BE2C (cell line): ENCODE measurements around the gene OXA1L.
"Not testable (repeated sequence)": the region's sequence is repeated elsewhere in the genome, so short reads cannot be mapped to it uniquely, and the experiment has no call there.

Source experiments
- DNase-seq: peaks from one replicate; pipeline ENCODE4 v3.0.0-alpha.2; 2020
- H3K27me3 ChIP-seq: fragments of 250-450 bp; sonication (Bioruptor Pico); 2 replicates; pipeline ENCODE4 v1.5.1; 2020; ENCODE audit warnings: mild to moderate bottlenecking
- H3K36me3 ChIP-seq: fragments of 250-450 bp; sonication (Bioruptor Pico); 2 replicates; pipeline ENCODE4 v1.5.1; 2020; ENCODE audit warnings: mild to moderate bottlenecking
- H3K4me1 ChIP-seq: fragments of 250-450 bp; sonication (Bioruptor Pico); 2 replicates; pipeline ENCODE4 v1.5.1; 2020
- H3K4me3 ChIP-seq: 2 replicates; pipeline ENCODE4 v1.5.1; 2011; ENCODE audit warnings: low read depth, low read length
- H3K9me3 ChIP-seq: fragments of 250-450 bp; sonication (Bioruptor Pico); 2 replicates; pipeline ENCODE4 v1.5.1; 2020
- TF ChIP-seq, protein P1 (sequence below): IDR thresholded peaks from 2 replicates; pipeline ENCODE4 v1.5.1; 2012; ENCODE audit warnings: mild to moderate bottlenecking, low read depth, low read length

OXA1L gene

DNA sequence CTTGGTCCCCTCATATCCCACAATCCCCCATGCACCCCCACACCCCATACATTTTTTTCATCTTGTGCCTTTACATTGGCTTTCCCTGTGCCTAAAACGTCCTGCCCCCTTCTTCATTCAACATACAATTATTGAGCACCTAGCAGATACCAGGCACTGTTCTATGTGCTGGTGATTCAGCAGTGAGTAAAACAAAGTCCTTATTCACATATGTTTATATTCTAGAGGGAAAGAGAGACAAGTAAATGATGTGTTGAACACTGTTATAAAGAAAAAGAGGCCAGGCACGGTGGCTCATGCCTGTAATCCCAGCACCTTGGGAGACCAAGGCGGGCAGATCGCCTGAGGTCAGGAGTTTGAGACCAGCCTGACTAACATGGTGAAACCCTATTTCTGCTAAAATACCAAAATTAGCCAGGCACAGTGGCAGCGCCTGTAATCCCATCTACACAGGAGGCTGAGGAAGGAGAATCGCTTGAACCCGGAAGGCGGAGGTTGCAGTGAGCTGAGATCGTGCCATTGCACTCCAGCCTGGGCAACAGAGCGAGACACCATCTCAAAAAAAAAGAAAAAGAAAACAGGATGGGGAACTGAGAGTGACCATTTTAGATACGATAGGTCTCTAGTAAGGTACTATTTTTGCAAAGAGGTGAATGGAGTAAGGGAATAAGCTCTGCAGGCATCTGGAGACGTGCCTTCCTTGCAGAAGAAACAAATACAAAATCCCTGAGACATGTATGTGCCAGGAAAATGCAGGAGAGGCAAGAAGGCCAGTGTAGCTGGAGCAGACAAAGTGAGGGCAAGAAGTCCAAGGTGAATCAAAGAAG, 36.6 kb downstream of the OXA1L start:
- Histone ChIP-seq H3K4me1 (no peaks in the 10 kb centered on the region), H3K36me3 (no peaks in the 10 kb centered on the region), H3K9me3 (no peaks in the 10 kb centered on the region), H3K27me3 (peaks cover 59% of the 10 kb centered on the region), H3K4me3 (no peak overlapping the region)
- no peak for DNase-seq
- TF ChIP-seq, protein P1, sequence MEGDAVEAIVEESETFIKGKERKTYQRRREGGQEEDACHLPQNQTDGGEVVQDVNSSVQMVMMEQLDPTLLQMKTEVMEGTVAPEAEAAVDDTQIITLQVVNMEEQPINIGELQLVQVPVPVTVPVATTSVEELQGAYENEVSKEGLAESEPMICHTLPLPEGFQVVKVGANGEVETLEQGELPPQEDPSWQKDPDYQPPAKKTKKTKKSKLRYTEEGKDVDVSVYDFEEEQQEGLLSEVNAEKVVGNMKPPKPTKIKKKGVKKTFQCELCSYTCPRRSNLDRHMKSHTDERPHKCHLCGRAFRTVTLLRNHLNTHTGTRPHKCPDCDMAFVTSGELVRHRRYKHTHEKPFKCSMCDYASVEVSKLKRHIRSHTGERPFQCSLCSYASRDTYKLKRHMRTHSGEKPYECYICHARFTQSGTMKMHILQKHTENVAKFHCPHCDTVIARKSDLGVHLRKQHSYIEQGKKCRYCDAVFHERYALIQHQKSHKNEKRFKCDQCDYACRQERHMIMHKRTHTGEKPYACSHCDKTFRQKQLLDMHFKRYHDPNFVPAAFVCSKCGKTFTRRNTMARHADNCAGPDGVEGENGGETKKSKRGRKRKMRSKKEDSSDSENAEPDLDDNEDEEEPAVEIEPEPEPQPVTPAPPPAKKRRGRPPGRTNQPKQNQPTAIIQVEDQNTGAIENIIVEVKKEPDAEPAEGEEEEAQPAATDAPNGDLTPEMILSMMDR = no peak

DNA sequence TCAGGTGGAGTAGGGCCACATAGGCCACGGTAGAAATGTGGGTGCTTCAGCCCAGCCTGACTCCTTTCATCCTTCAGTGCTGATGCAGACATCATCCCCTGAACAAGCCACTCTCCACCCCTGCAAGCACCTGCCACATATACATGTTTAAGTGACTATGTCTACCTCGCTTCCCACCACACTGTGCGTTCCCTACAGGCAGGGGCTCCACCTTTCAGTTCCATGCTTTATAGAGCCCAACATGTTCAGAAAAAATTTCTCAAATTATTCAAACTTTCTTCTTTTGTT, 37.1 kb downstream of the OXA1L start:
- no peaks in the 10 kb centered on the region for H3K9me3 ChIP-seq
- H3K4me1 ChIP-seq = no peaks in the 10 kb centered on the region
- peaks cover 57% of the 10 kb centered on the region for H3K27me3 ChIP-seq
- TF ChIP-seq, protein P1 = no peak
- no peaks in the 10 kb centered on the region for H3K36me3 ChIP-seq
- no peak overlapping the region for H3K4me3 ChIP-seq
- DNase-seq = no peak

DNA sequence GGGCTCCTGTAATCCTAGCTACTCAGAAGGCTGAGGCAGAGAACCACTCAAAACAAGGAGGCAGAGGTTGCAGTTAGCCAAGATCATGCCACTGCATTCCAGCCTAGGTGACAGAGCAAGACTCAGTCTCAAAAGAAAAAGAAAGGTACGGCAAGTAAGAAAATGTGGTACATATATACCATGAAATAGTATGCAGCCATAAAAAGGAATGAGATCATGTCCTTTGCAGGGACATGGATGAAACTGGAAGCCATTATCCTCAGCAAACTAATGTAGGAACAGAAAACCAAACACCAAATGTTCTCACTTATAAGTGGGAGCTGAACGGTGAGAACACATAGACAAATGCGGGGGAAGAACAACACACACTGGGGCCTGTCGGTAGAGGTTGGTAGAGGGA, 38.7 kb downstream of the OXA1L start:
- not testable (repeated sequence) for H3K4me1 ChIP-seq, H3K36me3 ChIP-seq, H3K4me3 ChIP-seq, H3K9me3 ChIP-seq, DNase-seq
- peaks cover 46% of the 10 kb centered on the region for H3K27me3 ChIP-seq

DNA sequence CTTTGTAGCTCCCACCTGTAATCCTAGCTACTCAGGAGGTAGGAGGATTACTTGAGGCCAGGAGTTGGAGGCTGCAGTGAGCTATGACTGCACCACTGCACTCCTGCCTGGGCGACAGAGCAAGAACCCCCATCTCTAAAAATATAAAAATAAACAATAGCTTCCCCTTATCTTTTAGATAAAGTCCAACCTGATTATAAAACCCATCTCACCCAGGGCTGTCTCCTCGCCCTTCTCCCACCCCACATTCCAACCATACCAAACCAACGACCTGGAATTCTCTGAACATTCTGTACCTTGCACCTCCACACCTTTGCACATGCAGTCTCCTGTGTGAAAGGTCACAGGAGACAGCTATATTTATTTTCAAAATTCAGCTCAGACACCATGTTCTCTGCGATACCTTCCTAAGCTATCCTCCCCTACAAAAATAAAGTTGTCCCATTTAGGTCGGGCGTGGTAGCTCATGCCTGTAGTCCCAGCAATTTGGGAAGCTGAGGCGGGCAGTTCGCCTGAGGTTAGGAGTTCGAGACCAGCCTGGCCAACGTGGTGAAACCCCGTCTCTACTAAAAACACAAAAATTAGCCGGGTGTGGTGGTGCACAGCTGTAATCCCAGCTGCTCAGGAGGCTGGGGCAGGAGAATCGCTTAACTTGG, 41.1 kb downstream of the OXA1L start:
- DNase-seq = no peak
- TF ChIP-seq, protein P1 = no peak
- Histone ChIP-seq H3K36me3 (no peaks in the 10 kb centered on the region), H3K4me3 (no peak overlapping the region), H3K9me3 (no peaks in the 10 kb centered on the region), H3K4me1 (no peaks in the 10 kb centered on the region), H3K27me3 (peaks cover 27% of the 10 kb centered on the region)

DNA sequence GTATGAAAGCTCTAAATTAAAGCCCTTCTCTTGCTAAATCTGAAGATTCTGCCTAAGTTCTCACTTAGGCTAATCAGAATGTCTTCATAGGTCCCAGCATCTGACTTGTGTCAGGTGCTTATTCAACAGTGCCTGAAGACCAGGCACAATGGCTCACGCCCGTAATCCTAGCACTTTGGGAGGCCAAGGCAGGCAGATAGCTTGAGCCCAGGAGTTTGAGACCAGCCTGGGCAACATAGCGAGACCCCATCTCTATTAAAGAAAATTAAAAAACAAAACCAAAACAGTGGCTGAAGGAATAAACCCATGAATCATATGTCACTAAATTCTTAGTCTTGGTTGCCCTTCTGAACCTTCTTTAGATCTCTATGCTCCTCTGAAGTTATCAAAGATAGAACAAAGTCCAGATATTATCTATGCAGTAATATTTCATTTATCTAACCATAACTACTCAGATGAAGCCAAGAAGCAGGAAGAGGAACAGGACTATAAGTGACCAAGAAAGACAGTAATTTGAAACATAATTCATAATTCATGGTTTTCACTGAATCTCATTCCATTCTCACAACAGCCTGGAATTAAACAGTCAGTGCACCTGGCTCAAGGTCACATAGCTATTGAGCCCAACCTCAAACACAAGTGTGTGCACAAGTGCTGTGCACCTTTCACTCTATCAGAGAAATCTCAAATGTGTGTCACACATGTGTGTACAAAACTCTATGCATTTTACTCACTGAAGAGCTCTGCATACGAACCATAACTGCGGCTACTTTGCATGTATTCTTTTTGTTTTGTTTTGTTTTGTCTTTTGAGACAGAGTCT, 42.1 kb downstream of the OXA1L start:
- Histone ChIP-seq H3K4me3 (no peak overlapping the region), H3K36me3 (no peaks in the 10 kb centered on the region)

DNA sequence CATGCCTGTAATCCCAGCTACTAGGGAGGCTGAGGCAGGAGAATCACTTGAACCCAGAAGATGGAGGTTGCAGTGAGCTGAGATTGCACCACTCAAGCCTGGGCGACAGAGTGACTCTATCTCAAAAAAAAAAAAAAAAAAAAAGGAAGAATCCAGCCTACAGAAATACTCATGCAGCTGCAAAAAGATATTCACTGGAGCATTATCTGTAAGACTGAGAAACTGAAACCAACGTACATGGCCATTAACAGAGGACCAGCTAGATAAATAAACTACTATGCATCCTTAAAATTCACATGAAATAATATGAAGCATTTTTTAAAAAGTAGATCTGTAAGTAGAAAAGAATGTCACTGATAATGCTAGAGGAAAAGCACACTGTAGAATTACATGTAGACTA, 45.2 kb downstream of the OXA1L start:
- no peaks in the 10 kb centered on the region for H3K36me3 ChIP-seq
- H3K4me1 ChIP-seq = no peaks in the 10 kb centered on the region
- no peak overlapping the region for H3K4me3 ChIP-seq
- TF ChIP-seq, protein P1 = no peak
- DNase-seq = no peak
- H3K27me3 ChIP-seq = peaks cover 18% of the 10 kb centered on the region
- H3K9me3 ChIP-seq = no peaks in the 10 kb centered on the region

More for the DNA sequence above, 42.1 kb downstream of the OXA1L start:
- DNase-seq = no peak
- no peaks in the 10 kb centered on the region for H3K9me3 ChIP-seq
- peaks cover 18% of the 10 kb centered on the region for H3K27me3 ChIP-seq
- TF ChIP-seq, protein P1 = no peak
- H3K4me1 ChIP-seq = no peaks in the 10 kb centered on the region
